RWPE1 (cell line): ENCODE results near the gene TAS1R1.

Source experiments
- CTCF ChIA-PET: fragments of 350-600 bp; sonication (Branson Sonifier 250); formaldehyde crosslinking; extraction: SDS; loops from one replicate; lab custom pipeline; 2021; lab: Yijun Ruan, JAX
- POLR2A ChIA-PET: fragments of 400-600 bp; formaldehyde crosslinking; extraction: SDS; loops from one replicate; lab custom pipeline; 2020; ENCODE audit warnings: antibody characterized with exemption; ENCODE audit not compliant: low non-redundant PET; lab: Yijun Ruan, JAX
- DNase-seq: peaks from one replicate; pipeline ENCODE4 v3.0.0; 2012; ENCODE audit warnings: low spot score
- H3K27ac ChIP-seq: fragments of 450-650 bp; 2 replicates; pipeline ENCODE4 v1.5.1; 2017
- CTCF ChIP-seq: fragments of 450-650 bp; conservative IDR thresholded peaks from 2 replicates; pipeline ENCODE4 v1.5.1; 2017; ENCODE audit warnings: low read depth, mild to moderate bottlenecking

The TAS1R1 gene

GRCh38 chr1:6602669-6603237 is 47.6 kb downstream of the TAS1R1 start, which contains the start of gene KLHL21:
Gene KLHL21 (minus strand): TSS chr1:6602869. CDS start chr1:6602817, 52 bp downstream.
- POLR2A ChIA-PET = interaction anchor here (0.6 to 1.1 kb wide), 3 partner anchors 10 to 79 kb away, joined by 3 to 5 read pairs (median 3); no protein-coding TSS in a partner anchor
- DNase-seq = peak; percentile 81
- CTCF ChIA-PET = no interaction called here
- peak within 1 kb of the TSS; percentile 98 for H3K27ac ChIP-seq
- no peak for TF ChIP-seq CTCF

- peak; percentile 23 for DNase-seq
- ChIA-PET CTCF (no interaction called here), POLR2A (interaction anchor here (0.6 kb wide), 1 partner anchor 14 kb away, joined by 3 read pairs; no protein-coding TSS in a partner anchor)
- TF ChIP-seq CTCF = no peak
- H3K27ac ChIP-seq = peak overlapping the region; percentile 98
These were observed 48.3 kb downstream of the TAS1R1 start for GRCh38 chr1:6603238-6603914.

GRCh38 chr1:6603915-6604558 is 48.9 kb downstream of the TAS1R1 start:
- H3K27ac ChIP-seq = peak overlapping the region; percentile 98
- DNase-seq = no peak
- ChIA-PET CTCF (no interaction called here), POLR2A (no interaction called here)
- no peak for TF ChIP-seq CTCF

- POLR2A ChIA-PET = interaction anchor here (1.0 kb wide), 1 partner anchor 11 kb away, joined by 3 read pairs; the partner anchor contains the start of gene KLHL21
- peak; percentile 69 for DNase-seq
- CTCF ChIA-PET = interaction anchor here (0.6 to 1.2 kb wide), 2 partner anchors 12 to 128 kb away, joined by 3 read pairs; no protein-coding TSS in a partner anchor
- peak overlapping the region; percentile 93 for H3K27ac ChIP-seq
- TF ChIP-seq CTCF = no peak
These were observed 57.7 kb downstream of the TAS1R1 start for GRCh38 chr1:6612641-6613360.

- ChIA-PET CTCF (no interaction called here), POLR2A (no interaction called here)
- DNase-seq = peak; percentile 99
- no peak for TF ChIP-seq CTCF
- H3K27ac ChIP-seq = peak within 1 kb of the TSS; percentile 93
These were observed 58.4 kb downstream of the TAS1R1 start, which contains the start of gene PHF13 for GRCh38 chr1:6613361-6614018. Gene PHF13 (plus strand): TSS chr1:6613731. CDS start chr1:6614067, 336 bp downstream.
